Measurements from ENCODE around the gene ARF1. TPM values are rescaled to one million over a fixed set of nuclear protein-coding genes. Genes with fewer than 3 reads are reported as not detected.

ARF1 gene
- total and polyA plus RNA-seq, 2 of the 8 experiments (the other 6 are each of a cell fraction or from before 2014, with no cell fraction given), result 265 to 471 TPM

DNA sequence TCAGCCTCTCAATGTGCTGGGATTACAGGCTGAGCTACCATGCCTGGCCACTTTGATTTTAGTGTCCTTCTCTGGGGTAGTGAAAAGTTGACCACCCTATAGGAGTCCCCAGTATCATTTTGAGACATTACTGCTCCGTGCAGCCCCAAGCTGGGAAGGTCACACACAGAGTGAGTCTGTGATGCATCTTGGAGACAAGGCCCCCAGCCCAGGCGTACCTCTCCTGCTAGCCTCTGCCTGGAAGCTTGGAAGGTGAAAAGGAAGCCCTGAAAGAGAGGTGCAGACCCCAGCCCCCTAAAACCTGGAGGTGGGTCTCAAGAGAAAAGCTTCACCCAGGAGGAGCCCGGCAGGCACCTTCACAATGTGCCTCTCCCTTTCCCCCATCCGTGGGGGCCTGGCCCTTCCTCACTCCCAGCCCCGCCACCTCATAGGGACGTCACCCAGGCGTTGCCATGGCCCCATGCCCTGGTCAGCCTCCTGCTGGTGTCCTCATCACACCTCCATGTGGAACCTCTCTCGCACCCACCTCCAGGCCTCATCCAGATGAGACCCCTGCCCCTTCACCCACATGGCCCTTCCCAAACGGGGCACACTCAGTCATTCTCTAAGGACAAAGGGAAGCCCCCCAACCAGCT lies 5.6 kb upstream of the ARF1 start:
- no peak overlapping the region for H3K9ac ChIP-seq (replicated peaks in 1 of 4; ENCODE audit: extremely low read depth in 1 of 4, low read depth in 3 of 4, low read length in 3 of 4)
- H3K4me1 ChIP-seq (replicated peaks in 1 of 4; ENCODE audit: control insufficient read depth in 3 of 4, insufficient read depth in 4 of 4, low read length in 3 of 4), result peaks cover 0 to 21% (median 2%) of the 10 kb centered on the region in 4 experiments; a peak in 5 of 7 replicates
- FAIRE-seq (no peak), DNase-seq (ENCODE audit: low read depth in 1 of 2, low spot score in 2 of 2) (no peak)
- H3K56ac ChIP-seq (replicated peaks; ENCODE audit: insufficient read length, low read depth, low read length), result no peak overlapping the region
- H3K79me1 ChIP-seq (ENCODE audit: low read depth, low read length), result peaks cover 2% of the 10 kb centered on the region; the same call in 1 of the 2 replicates
- no peak overlapping the region for H2BK15ac ChIP-seq (ENCODE audit: low read length)
- 83% methylated on average over 9 of the region's 9 CpGs; no CpG with 5 or more reads in 1 of the 2 experiments for WGBS, 2 experiments (ENCODE audit: extremely low coverage in 1 of 2, insufficient coverage in 1 of 2, insufficient read length in 1 of 2, insufficient replicate concordance in 2 of 2, low coverage in 1 of 2, low lambda C conversion rate in 2 of 2, missing lambda C conversion rate in 1 of 2)
- H2BK120ac ChIP-seq (replicated peaks; ENCODE audit: low read depth, low read length), result no peak overlapping the region
- no peak overlapping the region for H2BK12ac ChIP-seq (ENCODE audit: low read depth, low read length)
- peaks cover 7 to 34% of the 10 kb centered on the region in 2 experiments for H4K20me1 ChIP-seq (replicated peaks in 1 of 2; ENCODE audit: control insufficient read depth in 1 of 2, insufficient read depth in 2 of 2, low read length in 2 of 2)
- ChIA-PET CTCF (ENCODE audit: partially characterized antibody) (interaction anchor here (0.9 to 6.2 kb wide), 8 partner anchors 10 to 301 kb away, joined by 3 to 115 read pairs (median 4); partner anchors contain the start of gene WNT3A), POLR2A (ENCODE audit: partially characterized antibody) (interaction anchor here (1.0 kb wide), 1 partner anchor 11 kb away, joined by 3 read pairs; no protein-coding TSS in a partner anchor)
- no peak overlapping the region for H3K4me3 ChIP-seq (ENCODE audit: extremely low read depth in 1 of 4, insufficient read depth in 2 of 4, low read depth in 3 of 4, low read length in 4 of 4)
- H2AFZ ChIP-seq (ENCODE audit: low read length), result no peak overlapping the region
- no peak overlapping the region for H2BK5ac ChIP-seq (ENCODE audit: low read depth, low read length)
- no peak overlapping the region for H2AK5ac ChIP-seq (ENCODE audit: low read depth, low read length)
- H3K36me3 ChIP-seq (ENCODE audit: control insufficient read depth in 2 of 4, insufficient read depth in 4 of 4, low read length in 3 of 4), result no peaks in the 10 kb centered on the region
- no peak overlapping the region for H3K18ac ChIP-seq (ENCODE audit: extremely low read depth, low read length)
- no peak overlapping the region for H3K14ac ChIP-seq (ENCODE audit: insufficient read length)
- H3K23me2 ChIP-seq (ENCODE audit: low read depth, low read length), result peaks cover 6% of the 10 kb centered on the region
- H2BK20ac ChIP-seq (ENCODE audit: low read length), result no peak overlapping the region
- TF ChIP-seq JUN (IDR thresholded peaks at IDR 0.05; ENCODE audit: low read depth, low read length) (no peak), EP300 (IDR thresholded peaks at IDR 0.05; ENCODE audit: borderline replicate concordance in 1 of 2, low read depth in 2 of 2, low read length in 2 of 2) (no peak), SIX5 (IDR thresholded peaks at IDR 0.05; ENCODE audit: low read depth, low read length) (no peak), RFX5 (IDR thresholded peaks at IDR 0.05; ENCODE audit: borderline replicate concordance, low read depth, low read length) (no peak), CTBP2 (IDR thresholded peaks at IDR 0.05; ENCODE audit: borderline replicate concordance, insufficient read depth, insufficient read length, low read length) (no peak), GABPA (IDR thresholded peaks at IDR 0.05; ENCODE audit: borderline replicate concordance, insufficient read depth, low read length) (no peak), TAF7 (optimal IDR thresholded peaks at IDR 0.05; ENCODE audit: borderline replicate concordance, low read depth, low read length) (no peak)
- H4K5ac ChIP-seq (ENCODE audit: insufficient read length, low read depth, low read length), result no peak overlapping the region
- H3K4me2 ChIP-seq (ENCODE audit: insufficient read depth in 1 of 2, low read depth in 2 of 2, low read length in 2 of 2), result no peak overlapping the region
- no peaks in the 10 kb centered on the region for H3K9me3 ChIP-seq (ENCODE audit: insufficient read depth in 2 of 2, low read depth in 1 of 2, low read length in 1 of 2)
- H3K27ac ChIP-seq (ENCODE audit: low read depth, low read length), result no peak overlapping the region
- peaks cover 20 to 66% (median 63%) of the 10 kb centered on the region in 4 experiments for H3K27me3 ChIP-seq (replicated peaks in 1 of 4; ENCODE audit: control insufficient read depth in 3 of 4, extremely low read depth in 1 of 4, insufficient read depth in 3 of 4, low read length in 3 of 4)
- H4K8ac ChIP-seq (ENCODE audit: extremely low read depth, insufficient read depth, low read length), result no peak overlapping the region
- no peak overlapping the region for H3K4ac ChIP-seq (replicated peaks; ENCODE audit: insufficient read length, low read depth, low read length)
- H3K79me2 ChIP-seq (ENCODE audit: control insufficient read depth in 1 of 2, insufficient read depth in 2 of 2, low read length in 2 of 2), result no peaks in the 10 kb centered on the region
- H3K23ac ChIP-seq (ENCODE audit: insufficient read length), result no peak overlapping the region
- H4K91ac ChIP-seq (replicated peaks; ENCODE audit: insufficient read length, low read length), result no peak overlapping the region
